ENCODE data around the gene NT5C3A.

GRCh38 chr7:33109005-33109757 lies 46.6 kb upstream of the NT5C3A start, which contains the start of gene RP9:
- TF ChIP-seq YY1 (IDR thresholded peaks at IDR 0.05; ENCODE audit: insufficient read depth, insufficient read length): no peak
- no peak for TF ChIP-seq SUZ12 (IDR thresholded peaks at IDR 0.05; ENCODE audit: extremely low read depth, insufficient read depth, insufficient read length)

Measured in NT2/D1 (cell line).